Keratinocyte (primary cell): ENCODE results near the gene ATRNL1.

ENCODE experiments used
- EZH2 ChIP-seq: IDR thresholded peaks from one replicate; pipeline ENCODE4 v1.6.1; 2012; ENCODE audit warnings: inconsistent platforms, mild to moderate bottlenecking, low read length, moderate library complexity
- TF ChIP-seq, protein P1 (sequence below), 3 experiments: IDR thresholded peaks in 1 of 3; conservative IDR thresholded peaks in 1 of 3; optimal IDR thresholded peaks in 1 of 3; 2 replicates in 2 of 3; 3 replicates in 1 of 3; pipeline versions ENCODE3 to v1.5.1; 2011; ENCODE audit warnings: low read length in 3 of 3, mild to moderate bottlenecking in 3 of 3, moderate library complexity in 2 of 3, control low read depth in 1 of 3, inconsistent platforms in 1 of 3; ENCODE audit not compliant: insufficient read depth in 2 of 3; ENCODE audit errors: extremely low read depth in 1 of 3

DNA sequence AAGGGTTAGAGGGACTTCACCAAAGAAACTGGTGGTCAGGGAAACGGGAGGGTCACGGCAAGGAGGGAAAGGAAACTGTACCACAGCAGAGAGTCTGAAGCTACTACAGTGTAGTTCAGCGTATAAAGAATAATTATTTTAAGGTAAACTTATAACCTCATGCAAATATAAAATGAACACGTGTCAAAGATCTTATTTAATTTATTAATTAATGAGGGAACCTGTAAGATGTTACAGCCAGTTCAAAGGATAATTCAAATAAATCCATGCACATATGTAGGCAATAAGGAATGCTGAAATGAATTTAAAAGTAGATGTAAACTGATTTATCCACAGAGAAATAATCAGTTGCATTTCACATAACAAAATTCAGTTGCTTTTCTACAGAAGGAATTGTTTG, 49.4 kb upstream of the ATRNL1 start:
- TF ChIP-seq, protein P1, sequence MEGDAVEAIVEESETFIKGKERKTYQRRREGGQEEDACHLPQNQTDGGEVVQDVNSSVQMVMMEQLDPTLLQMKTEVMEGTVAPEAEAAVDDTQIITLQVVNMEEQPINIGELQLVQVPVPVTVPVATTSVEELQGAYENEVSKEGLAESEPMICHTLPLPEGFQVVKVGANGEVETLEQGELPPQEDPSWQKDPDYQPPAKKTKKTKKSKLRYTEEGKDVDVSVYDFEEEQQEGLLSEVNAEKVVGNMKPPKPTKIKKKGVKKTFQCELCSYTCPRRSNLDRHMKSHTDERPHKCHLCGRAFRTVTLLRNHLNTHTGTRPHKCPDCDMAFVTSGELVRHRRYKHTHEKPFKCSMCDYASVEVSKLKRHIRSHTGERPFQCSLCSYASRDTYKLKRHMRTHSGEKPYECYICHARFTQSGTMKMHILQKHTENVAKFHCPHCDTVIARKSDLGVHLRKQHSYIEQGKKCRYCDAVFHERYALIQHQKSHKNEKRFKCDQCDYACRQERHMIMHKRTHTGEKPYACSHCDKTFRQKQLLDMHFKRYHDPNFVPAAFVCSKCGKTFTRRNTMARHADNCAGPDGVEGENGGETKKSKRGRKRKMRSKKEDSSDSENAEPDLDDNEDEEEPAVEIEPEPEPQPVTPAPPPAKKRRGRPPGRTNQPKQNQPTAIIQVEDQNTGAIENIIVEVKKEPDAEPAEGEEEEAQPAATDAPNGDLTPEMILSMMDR (optimal IDR thresholded peaks at IDR 0.05 in 1 of 3, IDR thresholded peaks at IDR 0.05 in 1 of 3, conservative IDR thresholded peaks at IDR 0.05 in 1 of 3; ENCODE audit: extremely low read depth in 1 of 3, insufficient read depth in 2 of 3, low read length in 3 of 3), result no peak
- no peak for TF ChIP-seq EZH2
